OCI-LY7 (cell line): ENCODE measurements around the gene FCN1. TPM values are rescaled to one million over a fixed set of nuclear protein-coding genes. Genes with fewer than 3 reads are reported as not detected.

Experiments used
- BruUV-seq: library from RNA; stranded (reverse); fragments of 400-500 nt; replicated peaks from 2 replicates; lab custom pipeline; 2021; lab: Mats Ljungman, UMichigan
- CTCF ChIA-PET: fragments of 300-600 bp; sonication (Branson Sonifier 250); formaldehyde crosslinking; loops from one replicate; lab custom pipeline; 2022; ENCODE audit warnings: antibody characterized with exemption; ENCODE audit not compliant: unreplicated experiment; lab: Charles Lee
- POLR2A ChIA-PET: fragments of 300-600 bp; sonication (Branson Sonifier 250); formaldehyde crosslinking; loops from one replicate; lab custom pipeline; 2022; ENCODE audit warnings: antibody characterized with exemption; lab: Charles Lee
- DNase-seq: peaks from one replicate; pipeline ENCODE4 v3.0.0-alpha.2; 2015; ENCODE audit warnings: low spot score
- H2AFZ ChIP-seq: fragments of 200-600 bp; sonication (generic), shearing (Covaris generic); 2 replicates; pipeline ENCODE4 v1.6.1; 2014; ENCODE audit warnings: mild to moderate bottlenecking, antibody characterized with exemption, low read length, moderate library complexity
- H3K27ac ChIP-seq: fragments of 200-600 bp; sonication (generic); 2 replicates; pipeline ENCODE4 v1.5.1; 2014; ENCODE audit warnings: mixed run types, low read depth, mild to moderate bottlenecking, moderate library complexity, low read length, inconsistent platforms; ENCODE audit not compliant: poor library complexity, severe bottlenecking
- H3K36me3 ChIP-seq: fragments of 200-600 bp; sonication (generic); 2 replicates; pipeline ENCODE4 v1.6.1; 2014; ENCODE audit warnings: mild to moderate bottlenecking, antibody characterized with exemption, low read length, moderate library complexity, mixed read lengths; ENCODE audit not compliant: insufficient read depth
- H3K4me1 ChIP-seq: fragments of 200-600 bp; sonication (generic); 2 replicates; pipeline ENCODE4 v1.5.1; 2014; ENCODE audit warnings: mild to moderate bottlenecking, low read length; ENCODE audit not compliant: insufficient read depth, poor library complexity, severe bottlenecking
- H3K4me2 ChIP-seq: fragments of 200-600 bp; sonication (generic); 2 replicates; pipeline ENCODE4 v1.6.1; 2014; ENCODE audit warnings: mild to moderate bottlenecking, low read length
- H3K4me3 ChIP-seq: fragments of 200-600 bp; sonication (generic); 2 replicates; pipeline ENCODE4 v1.5.1; 2014; ENCODE audit warnings: mild to moderate bottlenecking, low read depth, low read length; ENCODE audit not compliant: poor library complexity, severe bottlenecking
- H3K79me2 ChIP-seq: fragments of 200-600 bp; sonication (generic); 2 replicates; pipeline ENCODE4 v1.6.1; 2016; ENCODE audit warnings: low read depth, mild to moderate bottlenecking, low read length, moderate library complexity, mixed read lengths; ENCODE audit not compliant: insufficient read depth
- H3K9me2 ChIP-seq: fragments of 200-600 bp; sonication (generic); 2 replicates; pipeline ENCODE4 v1.6.1; 2016; ENCODE audit warnings: mild to moderate bottlenecking, low read length, mixed read lengths; ENCODE audit not compliant: insufficient read depth
- H3K9me3 ChIP-seq: fragments of 200-600 bp; sonication (generic); 2 replicates; pipeline ENCODE4 v1.6.1; 2014; ENCODE audit warnings: mild to moderate bottlenecking, mixed run types, low read length, mixed read lengths
- H4K20me1 ChIP-seq: fragments of 200-600 bp; sonication (generic); 2 replicates; pipeline ENCODE4 v1.6.1; 2014; ENCODE audit warnings: mild to moderate bottlenecking, antibody characterized with exemption, low read length, moderate library complexity, mixed read lengths; ENCODE audit not compliant: insufficient read depth
- EZH2phosphoT487 ChIP-seq: fragments of 200-600 bp; sonication (generic); IDR thresholded peaks from 2 replicates; pipeline ENCODE4 v1.6.1; 2018; ENCODE audit warnings: low read depth, borderline replicate concordance, mild to moderate bottlenecking, mixed run types, antibody characterized with exemption, low read length, moderate library complexity, mixed read lengths
- intact Hi-C: fragments of 100-400 bp; cut with micrococcal nuclease; formaldehyde crosslinking; loops from one replicate; pipeline ENCODE4 v1.10.0; 2022; ENCODE audit not compliant: unreplicated experiment
- total RNA-seq, 2 experiments: library from RNA; depleted of rRNA in 1 of 2; stranded (reverse); fragments of >200 nt in 1 of 2; shearing (Covaris generic) in 1 of 2; gene quantifications; 2 replicates each; pipeline ENCODE4 v1.2.3, GENCODE V29; 2014 to 2022
- TF ChIP-seq, protein P1 (sequence below): fragments of 200-600 bp; sonication (generic); conservative IDR thresholded peaks from 2 replicates; pipeline ENCODE4 v1.5.1; 2014; ENCODE audit warnings: mild to moderate bottlenecking, antibody characterized with exemption, low read length, moderate library complexity, mixed read lengths

Gene FCN1
- total RNA-seq, 2 experiments from 2014 or later, result 0.19 to 0.30 TPM

- no TSS peak for BruUV-seq
Observed at GRCh38 chr9:134882204-134882785, 35.4 kb downstream of the FCN1 start.

GRCh38 chr9:134881313-134881670 is 36.4 kb downstream of the FCN1 start:
- no peaks in the 10 kb centered on the region for H4K20me1 ChIP-seq
- no peak for TF ChIP-seq EZH2phosphoT487
- no peaks in the 10 kb centered on the region for H3K9me2 ChIP-seq
- POLR2A ChIA-PET, result no interaction called here
- H3K4me2 ChIP-seq, result no peak overlapping the region
- H3K79me2 ChIP-seq, result no peaks in the 10 kb centered on the region
- CTCF ChIA-PET, result no interaction called here
- no TSS peak for BruUV-seq
- no peak overlapping the region for H2AFZ ChIP-seq
- no peak overlapping the region for H3K27ac ChIP-seq
- H3K4me1 ChIP-seq, result no peaks in the 10 kb centered on the region
- no peaks in the 10 kb centered on the region for H3K36me3 ChIP-seq
- DNase-seq, result no peak
- H3K9me3 ChIP-seq, result no peaks in the 10 kb centered on the region
- intact Hi-C loops, result no loop called here
- no peak overlapping the region for H3K4me3 ChIP-seq

More at GRCh38 chr9:134882204-134882785, 35.4 kb downstream of the FCN1 start:
- Histone ChIP-seq H3K36me3 (no peaks in the 10 kb centered on the region), H3K4me1 (no peaks in the 10 kb centered on the region), H3K27ac (no peak overlapping the region), H4K20me1 (no peaks in the 10 kb centered on the region), H3K79me2 (no peaks in the 10 kb centered on the region), H3K4me2 (no peak overlapping the region), H3K4me3 (no peak overlapping the region), H3K9me2 (no peaks in the 10 kb centered on the region), H2AFZ (no peak overlapping the region), H3K9me3 (no peaks in the 10 kb centered on the region)
- ChIA-PET CTCF (interaction anchor here (0.6 kb wide), 1 partner anchor 923 kb away, joined by 3 read pairs; no protein-coding TSS in a partner anchor), POLR2A (no interaction called here)
- intact Hi-C loops, result no loop called here
- TF ChIP-seq, protein P1, sequence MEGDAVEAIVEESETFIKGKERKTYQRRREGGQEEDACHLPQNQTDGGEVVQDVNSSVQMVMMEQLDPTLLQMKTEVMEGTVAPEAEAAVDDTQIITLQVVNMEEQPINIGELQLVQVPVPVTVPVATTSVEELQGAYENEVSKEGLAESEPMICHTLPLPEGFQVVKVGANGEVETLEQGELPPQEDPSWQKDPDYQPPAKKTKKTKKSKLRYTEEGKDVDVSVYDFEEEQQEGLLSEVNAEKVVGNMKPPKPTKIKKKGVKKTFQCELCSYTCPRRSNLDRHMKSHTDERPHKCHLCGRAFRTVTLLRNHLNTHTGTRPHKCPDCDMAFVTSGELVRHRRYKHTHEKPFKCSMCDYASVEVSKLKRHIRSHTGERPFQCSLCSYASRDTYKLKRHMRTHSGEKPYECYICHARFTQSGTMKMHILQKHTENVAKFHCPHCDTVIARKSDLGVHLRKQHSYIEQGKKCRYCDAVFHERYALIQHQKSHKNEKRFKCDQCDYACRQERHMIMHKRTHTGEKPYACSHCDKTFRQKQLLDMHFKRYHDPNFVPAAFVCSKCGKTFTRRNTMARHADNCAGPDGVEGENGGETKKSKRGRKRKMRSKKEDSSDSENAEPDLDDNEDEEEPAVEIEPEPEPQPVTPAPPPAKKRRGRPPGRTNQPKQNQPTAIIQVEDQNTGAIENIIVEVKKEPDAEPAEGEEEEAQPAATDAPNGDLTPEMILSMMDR, result no peak
- no peak for TF ChIP-seq EZH2phosphoT487
- DNase-seq, result no peak

DNA sequence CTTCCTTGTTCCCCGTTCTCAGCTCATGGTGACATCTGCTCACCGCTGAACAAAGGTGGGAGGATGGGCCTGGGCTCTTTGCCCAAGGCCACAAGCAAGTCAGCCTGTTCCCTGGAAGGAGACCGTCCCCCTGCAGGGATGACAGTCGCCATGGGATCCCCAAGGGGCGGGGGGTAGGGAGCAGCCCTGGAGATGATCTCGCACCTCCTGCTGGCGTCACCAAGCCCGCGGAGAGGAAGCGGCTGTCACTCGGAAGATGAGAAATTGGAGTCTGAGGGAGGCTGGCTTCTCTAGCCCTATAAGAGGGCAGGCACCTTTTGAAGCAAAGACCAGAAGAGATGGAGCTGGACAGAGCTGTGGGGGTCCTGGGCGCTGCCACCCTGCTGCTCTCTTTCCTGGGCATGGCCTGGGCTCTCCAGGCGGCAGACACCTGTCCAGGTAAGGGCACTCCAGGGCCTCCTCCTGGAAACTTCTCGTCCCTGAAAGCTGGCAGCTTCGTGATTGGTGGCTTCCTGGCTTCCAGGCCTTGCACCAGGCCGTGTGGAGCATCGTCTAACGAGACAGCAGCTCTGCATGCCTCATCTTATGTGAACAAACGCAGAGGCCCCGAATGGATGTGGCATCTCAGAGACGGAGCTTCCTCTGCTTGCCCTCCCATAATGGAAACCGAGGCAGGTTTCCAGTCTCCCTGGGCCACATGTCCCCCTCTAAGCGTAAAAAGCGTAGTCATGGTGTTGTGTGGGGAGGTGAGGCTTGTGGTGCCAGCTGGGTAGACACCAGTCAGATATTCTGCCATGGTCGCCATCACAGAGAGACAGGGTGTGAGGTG is 37.0 kb downstream of the FCN1 start, which contains the start of gene FCN2:
Gene FCN2 (plus strand): TSS at position 327 of the 829 bp plus-strand sequence. CDS start 12 bp downstream, at position 339.
- Histone ChIP-seq H4K20me1 (no peaks in the 10 kb centered on the region), H3K79me2 (no peaks in the 10 kb centered on the region), H3K36me3 (no peaks in the 10 kb centered on the region), H3K27ac (no peak within 1 kb of the TSS), H3K9me2 (no peaks in the 10 kb centered on the region), H3K4me2 (no peak within 1 kb of the TSS), H3K9me3 (no peaks in the 10 kb centered on the region), H2AFZ (no peak within 1 kb of the TSS), H3K4me3 (no peak within 1 kb of the TSS), H3K4me1 (peaks cover under 1% of the 10 kb centered on the region)
- intact Hi-C loops, result no loop called here
- ChIA-PET POLR2A (interaction anchor here (0.6 kb wide), 1 partner anchor 12 kb away, joined by 3 read pairs; no protein-coding TSS in a partner anchor), CTCF (no interaction called here)
- no TSS peak for BruUV-seq
- TF ChIP-seq, protein P1, result no peak
- no peak for TF ChIP-seq EZH2phosphoT487
- DNase-seq, result no peak
